Measurements from ENCODE around the gene CDHR5. TPM values are rescaled to one million over a fixed set of nuclear protein-coding genes. Genes with fewer than 3 reads are reported as not detected.

CDHR5 gene
- polyA plus RNA-seq, 1 of the 3 experiments (the other 2 are of a cell fraction) = not detected

GRCh38 chr11:660681-661444 is 36.1 kb upstream of the CDHR5 start (continued):
- TF ChIP-seq EP300 (IDR thresholded peaks at IDR 0.05; ENCODE audit: borderline replicate concordance in 1 of 2, low read depth in 1 of 2, low read length in 1 of 2) (no peak), USF2 (IDR thresholded peaks at IDR 0.05; ENCODE audit: borderline replicate concordance, low read depth, low read length) (no peak)
- TF ChIP-seq, protein P1, sequence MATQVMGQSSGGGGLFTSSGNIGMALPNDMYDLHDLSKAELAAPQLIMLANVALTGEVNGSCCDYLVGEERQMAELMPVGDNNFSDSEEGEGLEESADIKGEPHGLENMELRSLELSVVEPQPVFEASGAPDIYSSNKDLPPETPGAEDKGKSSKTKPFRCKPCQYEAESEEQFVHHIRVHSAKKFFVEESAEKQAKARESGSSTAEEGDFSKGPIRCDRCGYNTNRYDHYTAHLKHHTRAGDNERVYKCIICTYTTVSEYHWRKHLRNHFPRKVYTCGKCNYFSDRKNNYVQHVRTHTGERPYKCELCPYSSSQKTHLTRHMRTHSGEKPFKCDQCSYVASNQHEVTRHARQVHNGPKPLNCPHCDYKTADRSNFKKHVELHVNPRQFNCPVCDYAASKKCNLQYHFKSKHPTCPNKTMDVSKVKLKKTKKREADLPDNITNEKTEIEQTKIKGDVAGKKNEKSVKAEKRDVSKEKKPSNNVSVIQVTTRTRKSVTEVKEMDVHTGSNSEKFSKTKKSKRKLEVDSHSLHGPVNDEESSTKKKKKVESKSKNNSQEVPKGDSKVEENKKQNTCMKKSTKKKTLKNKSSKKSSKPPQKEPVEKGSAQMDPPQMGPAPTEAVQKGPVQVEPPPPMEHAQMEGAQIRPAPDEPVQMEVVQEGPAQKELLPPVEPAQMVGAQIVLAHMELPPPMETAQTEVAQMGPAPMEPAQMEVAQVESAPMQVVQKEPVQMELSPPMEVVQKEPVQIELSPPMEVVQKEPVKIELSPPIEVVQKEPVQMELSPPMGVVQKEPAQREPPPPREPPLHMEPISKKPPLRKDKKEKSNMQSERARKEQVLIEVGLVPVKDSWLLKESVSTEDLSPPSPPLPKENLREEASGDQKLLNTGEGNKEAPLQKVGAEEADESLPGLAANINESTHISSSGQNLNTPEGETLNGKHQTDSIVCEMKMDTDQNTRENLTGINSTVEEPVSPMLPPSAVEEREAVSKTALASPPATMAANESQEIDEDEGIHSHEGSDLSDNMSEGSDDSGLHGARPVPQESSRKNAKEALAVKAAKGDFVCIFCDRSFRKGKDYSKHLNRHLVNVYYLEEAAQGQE (IDR thresholded peaks at IDR 0.05; ENCODE audit: low read depth, low read length) = no peak

GRCh38 chr11:660281-660680 is 35.5 kb upstream of the CDHR5 start:
- Histone ChIP-seq H3K27me3 (ENCODE audit: insufficient read depth) (no peaks in the 10 kb centered on the region), H3K79me2 (ENCODE audit: insufficient read depth) (no peaks in the 10 kb centered on the region), H4K20me1 (ENCODE audit: insufficient read depth) (0 out of 2 replicates have a peak, but pooled peaks cover 4% of the 10 kb centered on the region), H3K4me2 (no peak overlapping the region), H3K4me1 (ENCODE audit: control insufficient read depth in 1 of 2, insufficient read depth in 2 of 2, low read depth in 1 of 2, low read length in 1 of 2) (no peaks in the 10 kb centered on the region), H3K36me3 (replicated peaks in 1 of 2; ENCODE audit: control insufficient read depth in 1 of 2, insufficient read depth in 2 of 2, low read length in 1 of 2) (peaks cover 3 to 35% of the 10 kb centered on the region in 2 experiments), H2AFZ (ENCODE audit: low read depth) (no peak overlapping the region), H3K9me2 (no peaks in the 10 kb centered on the region), H3K27ac (ENCODE audit: low read depth in 2 of 2, low read length in 1 of 2) (no peak overlapping the region), H3K4me3 (ENCODE audit: low read depth in 2 of 2, low read length in 1 of 2) (no peak overlapping the region), H3K9ac (no peak overlapping the region), H3K9me3 (no peaks in the 10 kb centered on the region), H3F3A (replicated peaks; ENCODE audit: insufficient read depth) (no peaks in the 10 kb centered on the region)
- 82% methylated on average over 10 of the region's 19 CpGs for WGBS (ENCODE audit: low lambda C conversion rate)
- CTCF ChIA-PET = interaction anchor here (0.7 to 13.1 kb wide), 3 partner anchors 9 to 185 kb away, joined by 3 to 150 read pairs (median 3); no protein-coding TSS in a partner anchor
- no peak for TF ChIP-seq TCF12 (IDR thresholded peaks at IDR 0.05)
- TF ChIP-seq USF1 (IDR thresholded peaks at IDR 0.05; ENCODE audit: borderline replicate concordance, low read depth) = no peak
- TF ChIP-seq, protein P2, sequence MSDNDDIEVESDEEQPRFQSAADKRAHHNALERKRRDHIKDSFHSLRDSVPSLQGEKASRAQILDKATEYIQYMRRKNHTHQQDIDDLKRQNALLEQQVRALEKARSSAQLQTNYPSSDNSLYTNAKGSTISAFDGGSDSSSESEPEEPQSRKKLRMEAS (IDR thresholded peaks at IDR 0.05; ENCODE audit: low read depth) = no peak
- TF ChIP-seq MEF2A (IDR thresholded peaks at IDR 0.05; ENCODE audit: borderline replicate concordance, low read depth) = no peak
- TF ChIP-seq EP300 (IDR thresholded peaks at IDR 0.05; ENCODE audit: borderline replicate concordance in 1 of 2, low read depth in 1 of 2, low read length in 1 of 2) = no peak
- DNase-seq = no peak
- POLR2A ChIA-PET = no interaction called here
